Pancreas (tissue), 10 donors: ENCODE data around the gene EDNRB. TPM values are rescaled to one million over a fixed set of nuclear protein-coding genes. Genes with fewer than 3 reads are reported as not detected.

ENCODE experiments used
- ATAC-seq, 4 donors: fragments of 200-7000 bp; cut with Tn5 transposase; one replicate each; pipeline versions ENCODE4 v1.8.0 to v1.9.1; 2020; ENCODE audit warnings: mild to moderate bottlenecking in 4 of 4, moderate library complexity in 4 of 4
- DNase-seq, 6 donors: peaks; one replicate each; pipeline ENCODE4 v3.0.0-alpha.2; 2020
- FAIRE-seq: peaks from 2 replicates; lab custom pipeline; 2012; peaks lifted over from hg19 to GRCh38; lab: Jason Lieb, UNC
- H3K27ac ChIP-seq, 4 donors: fragments of 200-600 bp; sonication (generic); 1 replicate in 3 of 4; 2 replicates in 1 of 4; pipeline versions ENCODE4 v1.5.0 to v1.8.0; 2020
- H3K27me3 ChIP-seq, 4 donors: fragments of 200-600 bp; one replicate each; pipeline ENCODE4 v1.8.0; 2021
- H3K36me3 ChIP-seq, 3 donors: fragments of 200-600 bp; sonication (generic) in 1 of 3; one replicate each; pipeline versions ENCODE4 v1.5.0 to v1.8.0; 2020 to 2021
- H3K4me1 ChIP-seq, 3 donors: fragments of 200-600 bp; one replicate each; pipeline ENCODE4 v1.8.0; 2021
- H3K4me3 ChIP-seq, 4 donors: fragments of 200-600 bp; sonication (generic) in 2 of 4; one replicate each; pipeline versions ENCODE4 v1.5.0 to v1.8.0; 2020 to 2021
- H3K9me3 ChIP-seq, 4 donors: fragments of 200-600 bp; one replicate each; pipeline ENCODE4 v1.8.0; 2021
- CTCF ChIP-seq, 4 donors: fragments of 200-600 bp; sonication (generic) in 3 of 4; IDR thresholded peaks; one replicate each; pipeline versions ENCODE4 v1.5.0 to v1.8.0; 2021; ENCODE audit warnings: antibody characterized with exemption in 4 of 4
- WGBS, 2 donors: extraction: QIAGEN DNeasy Blood & Tissue Kit; methylation state at CpG; one replicate each; pipeline ENCODE4 v1.1.7; 2013; 5-methylcytosine and 5-hydroxymethylcytosine counted together
- intact Hi-C, 3 donors: fragments of 100-400 bp; cut with DNase I; formaldehyde crosslinking; loops; one replicate each; pipeline versions ENCODE4 v1.11.1 to v1.14.2; 2022
- polyA plus RNA-seq, 2 donors: library from polyadenylated mRNA; stranded (reverse); fragments of 200-250 nt; gene quantifications; one replicate each; pipeline ENCODE4 v1.2.3, GENCODE V29; 2013
- total RNA-seq, 6 donors: library from RNA; stranded (reverse); fragmentation: NEBNext Ultra II Directional in 4 of 6; extraction: Animal tissue kit (Norgen Biotek cat#: 25700) in 4 of 6; gene quantifications; one replicate each; pipeline versions ENCODE4 v1.2.1 to v1.2.4, GENCODE V29; 2021 to 2023
- donor health status: healthy with polysubstance abuse.
- donor health status: DM: no; HTN: no; CAD: no; lungs with moderate emphysema.
- donor health status: DM: no; HTN: no; CAD: no.
- donor health status: control.
- donor health status: control.
- donor health status: Bipolar disorder and iron deficiency.
- donor health status: DM: yes; HTN: yes; CAD: no.
- donor health status: DM: no; HTN: no; CAD: no.
- donor health status: DM: no; HTN: no; CAD: no.
- donor health status: DM: yes; HTN: yes; CAD: no.

The EDNRB gene
- total and polyA plus RNA-seq, 8 donors: 2.0 to 12.2 (median 5.7) TPM

GRCh38 chr13:77898097-77898496 lies 20.5 kb downstream of the EDNRB start:
- no peak overlapping the region for H3K4me3 ChIP-seq
- H3K4me1 ChIP-seq: no peaks in the 10 kb centered on the region
- WGBS, 2 donors: 35 to 51% methylated on average over 4 of the region's 4 CpGs
- FAIRE-seq (no peak), DNase-seq (no peak), ATAC-seq (no peak)
- H3K27ac ChIP-seq: no peak overlapping the region
- H3K27me3 ChIP-seq: no peaks in the 10 kb centered on the region
- TF ChIP-seq CTCF (IDR thresholded peaks at IDR 0.05): no peak
- H3K9me3 ChIP-seq: no peaks in the 10 kb centered on the region
- H3K36me3 ChIP-seq: no peaks in the 10 kb centered on the region
- intact Hi-C loops: no loop called here

GRCh38 chr13:77896977-77897376 lies 21.7 kb downstream of the EDNRB start:
- ATAC-seq (no peak), FAIRE-seq (no peak), DNase-seq (no peak)
- no peak overlapping the region for H3K4me3 ChIP-seq
- no peak for TF ChIP-seq CTCF (IDR thresholded peaks at IDR 0.05)
- H3K9me3 ChIP-seq: no peaks in the 10 kb centered on the region
- no peaks in the 10 kb centered on the region for H3K4me1 ChIP-seq
- peak overlapping the region in 1 of 4 donors; percentile 2 for H3K27ac ChIP-seq
- no peaks in the 10 kb centered on the region for H3K36me3 ChIP-seq
- intact Hi-C loops: no loop called here
- WGBS, 2 donors: 35 to 55% methylated on average over 2 of the region's 2 CpGs
- H3K27me3 ChIP-seq: no peaks in the 10 kb centered on the region

GRCh38 chr13:77896536-77896935 lies 22.1 kb downstream of the EDNRB start:
- intact Hi-C loops: no loop called here
- no peak overlapping the region for H3K4me3 ChIP-seq
- WGBS, 2 donors: 63 to 75% methylated on average over 8 of the region's 8 CpGs
- no peaks in the 10 kb centered on the region for H3K9me3 ChIP-seq
- no peaks in the 10 kb centered on the region for H3K36me3 ChIP-seq
- no peaks in the 10 kb centered on the region for H3K4me1 ChIP-seq
- DNase-seq (no peak), FAIRE-seq (no peak), ATAC-seq (peak in 2 of 4 donors; percentile 56 to 61)
- peak overlapping the region in 1 of 4 donors; percentile 2 for H3K27ac ChIP-seq
- TF ChIP-seq CTCF (IDR thresholded peaks at IDR 0.05): no peak
- H3K27me3 ChIP-seq: no peaks in the 10 kb centered on the region

- intact Hi-C loops: no loop called here
- Histone ChIP-seq H3K27me3 (no peaks in the 10 kb centered on the region), H3K4me3 (no peak overlapping the region), H3K4me1 (no peaks in the 10 kb centered on the region), H3K27ac (no peak overlapping the region), H3K9me3 (no peaks in the 10 kb centered on the region), H3K36me3 (no peaks in the 10 kb centered on the region)
- TF ChIP-seq CTCF (IDR thresholded peaks at IDR 0.05): no peak
- WGBS, 2 donors: 48 to 52% methylated on average over 3 of the region's 3 CpGs
- DNase-seq (no peak), ATAC-seq (no peak), FAIRE-seq (no peak)
Measured at GRCh38 chr13:77894743-77895142, 23.9 kb downstream of the EDNRB start.

DNA sequence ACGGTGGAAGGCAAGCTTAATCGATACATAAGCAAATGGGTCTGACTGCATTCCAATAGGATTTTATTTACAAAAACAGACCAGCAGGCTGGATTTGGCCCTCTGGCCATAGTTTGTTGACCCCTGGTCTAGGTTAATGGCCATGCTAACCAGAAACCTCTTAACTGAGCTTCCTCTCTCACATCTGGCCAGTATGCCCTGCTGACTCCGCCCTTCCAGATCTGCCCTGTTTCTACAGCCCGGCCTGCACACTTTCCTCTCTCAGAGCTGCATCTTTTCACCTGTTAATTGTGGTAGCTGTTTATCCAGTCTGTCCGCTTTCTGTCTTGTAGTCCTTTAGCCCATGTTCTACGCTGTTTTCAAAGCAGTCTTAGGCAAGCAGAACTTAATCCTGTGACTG lies 25.6 kb downstream of the EDNRB start:
- FAIRE-seq: no peak

More for the DNA sequence above, 25.6 kb downstream of the EDNRB start:
- TF ChIP-seq CTCF (IDR thresholded peaks at IDR 0.05): no peak
- intact Hi-C loops: no loop called here
- Histone ChIP-seq H3K27ac (no peak overlapping the region), H3K4me1 (no peaks in the 10 kb centered on the region), H3K36me3 (no peaks in the 10 kb centered on the region), H3K27me3 (no peaks in the 10 kb centered on the region), H3K4me3 (no peak overlapping the region), H3K9me3 (no peaks in the 10 kb centered on the region)
- WGBS, 2 donors: 78 to 82% methylated on average over 6 of the region's 6 CpGs
- no peak for DNase-seq
- no peak for ATAC-seq
